NCI-H2107 treated with DMSO at 0.1 percent for 48 hours (cell line): ENCODE data around the gene FATE1.

Source experiments
- DNase-seq: peaks from one replicate; lab custom pipeline; 2025; ENCODE audit not compliant: unreplicated experiment; lab: John Stamatoyannopoulos, UW

FATE1 gene

GRCh38 chrX:151703487-151703886, 12.3 kb upstream of the FATE1 start:
- peak; percentile 48 for DNase-seq

- peak; percentile 35 for DNase-seq
Measured at GRCh38 chrX:151704041-151704663, 11.7 kb upstream of the FATE1 start.

DNA sequence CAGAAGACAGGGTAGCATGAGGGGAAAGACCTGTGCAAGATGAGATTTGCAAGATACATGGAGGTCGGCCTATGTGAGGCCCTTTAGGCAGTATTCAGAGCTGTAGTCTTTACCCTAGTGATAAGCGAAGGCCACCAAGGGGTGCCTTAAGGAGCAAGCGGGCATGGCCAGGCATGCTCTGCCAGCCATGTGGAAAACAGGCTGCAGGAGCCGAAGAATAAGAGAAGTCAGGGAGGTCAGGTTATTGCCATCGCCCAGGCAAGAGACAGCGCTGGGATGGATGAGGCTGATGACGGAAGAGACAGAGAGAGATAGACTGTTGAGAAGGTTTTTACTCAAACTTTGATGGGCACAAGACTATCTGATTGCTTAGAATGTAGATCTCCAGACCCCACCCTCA, 7.0 kb upstream of the FATE1 start:
- no peak for DNase-seq

GRCh38 chrX:151710457-151710856, 5.4 kb upstream of the FATE1 start:
- DNase-seq: no peak

DNA sequence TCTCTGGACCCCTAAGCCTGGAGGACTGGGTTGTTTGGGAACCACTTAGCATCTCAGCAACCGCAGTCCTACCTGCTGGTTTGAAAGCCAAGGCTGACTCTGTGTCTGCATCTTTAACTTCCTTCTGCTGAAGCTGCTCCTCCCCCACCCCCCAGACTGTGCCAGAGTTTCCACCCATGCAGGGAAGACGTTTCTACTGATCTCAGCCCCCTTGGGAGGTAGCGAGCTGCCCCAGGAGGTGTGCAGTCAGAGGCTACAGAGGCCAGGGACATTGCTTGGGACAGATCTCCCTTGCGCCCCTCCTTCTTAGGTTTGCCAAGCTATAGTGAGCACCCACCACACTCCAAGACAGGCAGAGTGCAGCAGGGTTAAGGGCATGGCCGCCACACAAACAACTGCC, 4.7 kb upstream of the FATE1 start:
- no peak for DNase-seq

GRCh38 chrX:151711787-151712186, 4.0 kb upstream of the FATE1 start:
- peak; percentile 60 for DNase-seq

- no peak for DNase-seq
Measured at GRCh38 chrX:151712253-151712652, 3.6 kb upstream of the FATE1 start.

GRCh38 chrX:151713849-151714248, 2.0 kb upstream of the FATE1 start:
- no peak for DNase-seq

DNA sequence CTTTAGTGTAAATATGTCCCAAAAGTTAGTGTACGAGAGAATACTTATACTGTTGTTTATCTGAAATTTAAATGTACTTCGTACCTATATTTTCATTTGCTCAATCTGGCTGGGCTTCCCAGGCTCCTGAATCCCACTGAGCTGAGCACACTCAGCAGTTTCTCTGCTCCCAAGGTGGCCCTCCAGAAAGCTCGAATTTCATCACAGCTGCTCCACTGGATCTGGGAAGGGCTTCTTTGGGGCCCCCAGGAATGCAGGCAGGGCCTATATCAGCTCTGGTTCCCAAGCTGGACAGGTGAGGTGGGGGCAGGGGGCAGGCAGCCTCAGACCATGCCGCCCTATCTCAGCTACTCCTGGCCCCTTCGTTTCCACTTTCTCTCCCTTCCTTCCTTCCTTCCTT, 1.5 kb upstream of the FATE1 start:
- no peak for DNase-seq

DNA sequence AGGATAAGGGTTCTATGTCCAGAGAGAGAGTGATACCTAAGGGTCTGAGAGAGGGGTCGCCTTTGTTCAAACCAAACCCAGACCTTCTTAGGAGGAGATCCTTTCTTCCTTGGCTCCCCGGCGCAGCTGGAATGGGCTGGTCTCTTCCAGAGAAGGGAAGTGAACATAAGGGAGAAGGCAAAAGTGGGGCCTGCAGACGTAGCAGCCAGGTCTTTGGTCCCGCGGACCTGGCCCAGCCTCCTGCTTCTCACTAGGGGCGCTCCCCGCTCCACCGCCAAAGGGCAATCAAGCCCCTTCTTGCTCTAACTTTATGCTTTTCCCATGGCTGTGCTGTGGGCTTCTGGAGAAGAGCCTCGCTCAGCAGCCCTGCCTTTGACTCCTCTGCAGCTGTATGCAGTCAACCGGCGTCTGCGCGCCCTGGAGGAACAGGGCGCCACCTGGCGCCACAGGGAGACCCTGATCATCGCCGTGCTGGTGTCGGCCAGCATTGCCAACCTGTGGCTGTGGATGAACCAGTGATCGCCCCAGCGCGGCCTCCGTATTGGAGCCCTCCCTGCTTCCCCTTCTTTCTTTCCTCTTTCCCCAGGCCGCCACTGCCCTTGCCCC, 6.5 kb downstream of the FATE1 start:
- no peak for DNase-seq

- no peak for DNase-seq
Measured at GRCh38 chrX:151723156-151723760, 7.4 kb downstream of the FATE1 start.

- DNase-seq: no peak
Measured at GRCh38 chrX:151724563-151725337, 8.9 kb downstream of the FATE1 start.

DNA sequence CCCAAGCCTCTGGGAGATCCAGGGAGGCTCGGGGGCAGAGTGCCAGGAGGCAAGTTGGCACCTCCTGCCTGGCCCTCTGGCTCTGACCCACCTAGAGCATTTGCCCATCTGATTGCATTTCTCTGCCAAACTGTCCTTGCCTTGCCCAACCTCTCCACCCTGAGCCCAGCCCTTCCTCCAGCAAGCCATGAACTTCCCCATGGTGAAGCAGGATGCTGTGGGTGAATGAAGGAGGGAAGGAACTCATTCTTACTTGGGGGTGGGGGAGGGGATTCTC, 9.4 kb downstream of the FATE1 start:
- DNase-seq: no peak

DNA sequence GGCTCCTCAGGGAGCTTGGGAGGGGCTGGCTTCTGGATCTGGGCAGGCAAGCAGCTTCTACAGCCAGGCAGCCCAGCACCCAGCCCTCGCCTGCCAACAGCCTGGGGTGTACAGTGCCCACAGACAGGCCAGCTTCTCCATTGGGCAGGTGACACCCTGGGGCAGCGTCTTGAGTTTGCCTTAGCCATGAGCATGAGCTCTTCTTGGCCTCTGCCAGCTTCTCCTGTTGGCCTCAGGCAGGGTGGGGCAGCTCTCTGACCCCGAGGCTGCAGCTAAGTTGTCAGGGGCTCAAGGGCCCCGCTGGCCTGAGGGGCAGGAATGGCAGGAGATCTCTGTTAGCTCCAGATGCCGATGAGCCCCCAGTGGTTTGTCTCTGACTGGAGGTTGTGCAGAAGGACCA, 10.9 kb downstream of the FATE1 start:
- DNase-seq: no peak

DNA sequence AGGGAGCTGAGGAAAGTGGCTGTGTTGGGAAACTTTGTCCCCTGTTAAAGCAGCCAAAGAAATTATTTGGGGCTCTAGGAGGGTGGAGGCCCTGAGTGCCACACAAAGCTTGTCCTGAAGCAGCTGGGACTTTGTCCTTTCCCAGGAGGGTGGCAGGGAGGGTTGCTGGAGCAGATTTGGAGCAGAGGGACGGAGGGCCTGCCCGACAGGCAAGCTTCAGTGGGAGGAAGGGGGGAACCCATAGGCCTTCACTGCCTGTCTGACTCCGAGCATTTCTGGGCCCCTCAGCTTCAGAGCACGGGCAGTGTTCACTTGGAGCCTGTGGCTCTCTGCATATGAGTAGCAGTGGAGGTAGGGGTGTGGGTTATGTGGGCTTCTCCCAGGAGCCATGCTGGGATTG, 11.5 kb downstream of the FATE1 start:
- DNase-seq: no peak

- no peak for DNase-seq
Measured at GRCh38 chrX:151729056-151729725, 13.4 kb downstream of the FATE1 start.

GRCh38 chrX:151734446-151734845, 18.6 kb downstream of the FATE1 start, which contains the start of gene CNGA2:
Gene CNGA2 (plus strand): TSS chrX:151734746. CDS start chrX:151738484, 3,738 bp downstream.
- DNase-seq: no peak

DNA sequence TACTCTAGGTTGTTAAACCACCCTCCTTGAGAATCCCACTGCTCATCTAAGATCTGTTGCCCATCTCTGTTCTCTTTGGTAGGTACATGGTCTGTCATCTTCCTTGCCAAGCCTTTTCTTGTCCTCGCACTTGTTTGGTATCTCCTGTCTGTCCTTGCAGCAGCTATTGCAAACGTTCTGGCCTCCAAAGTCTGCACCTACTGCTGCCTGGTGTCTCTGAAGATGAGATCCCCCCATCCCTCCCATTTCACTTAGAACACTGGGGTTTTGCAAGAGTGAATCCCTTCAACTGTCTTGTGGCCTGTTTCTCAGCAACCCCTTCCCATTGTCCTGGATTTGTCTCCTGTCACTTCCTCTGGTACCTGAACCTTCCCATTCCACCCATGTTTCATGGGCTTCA, 19.4 kb downstream of the FATE1 start:
- no peak for DNase-seq

DNA sequence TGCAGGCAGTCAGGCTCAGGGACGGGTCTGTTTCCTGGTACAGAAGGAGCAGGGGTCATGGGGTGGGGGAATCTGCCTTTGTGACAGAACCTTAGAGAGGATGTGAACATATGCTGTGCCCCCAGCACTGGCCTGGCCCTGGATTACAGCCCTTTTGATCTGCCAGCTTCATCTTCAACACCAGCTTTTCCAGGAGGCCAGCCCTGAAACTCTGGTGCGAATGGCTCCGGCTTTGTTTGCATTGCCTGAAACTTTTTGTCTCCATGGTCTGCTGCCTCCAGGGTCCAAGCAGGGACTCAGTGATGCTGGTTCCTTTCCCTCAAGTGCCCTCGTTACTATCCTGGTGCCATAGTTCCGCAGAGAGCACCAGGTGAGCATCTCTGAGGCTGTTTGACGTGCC, 20.9 kb downstream of the FATE1 start:
- DNase-seq: no peak

DNA sequence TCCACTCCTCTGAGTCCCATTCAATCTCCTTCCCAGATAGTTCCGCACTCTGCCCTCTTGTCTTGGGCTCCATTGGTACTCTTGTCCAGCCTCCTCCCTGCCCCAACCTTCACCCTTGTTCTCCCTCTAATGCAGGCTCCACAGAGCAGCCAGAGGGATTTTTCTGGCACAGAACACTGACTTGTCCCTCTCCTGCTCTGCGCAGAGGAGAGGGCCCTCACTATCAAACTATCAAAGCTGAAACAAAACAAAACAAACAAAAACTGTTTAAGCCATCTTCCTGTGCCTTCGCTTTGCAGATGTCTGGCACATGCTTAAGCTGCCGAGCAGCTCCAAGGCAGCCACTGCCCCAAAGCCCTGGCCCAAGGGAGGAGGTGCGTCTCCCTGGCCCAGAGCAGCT, 21.7 kb downstream of the FATE1 start:
- no peak for DNase-seq

DNA sequence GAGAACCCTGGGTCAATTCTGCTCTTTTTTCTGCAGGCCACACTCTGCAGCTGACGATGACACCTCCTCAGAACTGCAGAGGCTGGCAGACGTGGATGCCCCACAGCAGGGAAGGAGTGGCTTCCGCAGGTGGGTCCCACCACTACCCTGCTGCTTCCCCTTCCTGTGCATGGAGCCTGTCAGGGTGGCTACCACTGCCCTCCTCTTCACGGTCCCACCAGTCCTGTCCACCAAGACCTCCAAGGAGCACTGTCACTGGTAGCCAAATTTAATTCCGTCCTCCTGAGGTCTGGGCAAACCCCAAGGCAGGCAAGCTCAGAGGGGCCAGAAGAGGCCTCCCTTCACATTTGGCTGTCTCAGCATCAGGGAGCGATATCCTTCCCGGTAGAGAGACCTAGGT, 22.9 kb downstream of the FATE1 start:
- no peak for DNase-seq

DNA sequence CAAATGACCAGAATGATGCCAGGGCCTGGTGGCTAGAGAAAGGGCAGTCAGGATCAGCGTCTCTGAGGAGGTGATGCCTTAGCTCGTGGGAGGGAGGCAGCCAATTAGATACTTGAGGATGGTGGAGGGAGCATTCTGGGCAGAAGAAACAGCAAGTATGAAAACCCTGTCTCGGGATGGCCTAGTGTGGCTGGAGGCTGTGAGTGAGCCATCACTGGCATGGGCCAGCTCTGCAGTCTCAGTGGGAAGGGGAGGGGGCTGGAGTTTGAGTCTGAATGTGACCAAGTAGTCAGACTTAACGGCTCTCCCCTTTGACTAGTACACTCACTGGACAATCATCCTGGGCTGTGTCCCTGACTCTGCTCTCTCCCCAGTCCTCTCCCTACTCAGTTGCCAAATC, 25.8 kb downstream of the FATE1 start:
- no peak for DNase-seq
